GM19395 (cell line): ENCODE results near the gene FAH.

Experiments used
- ATAC-seq: cut with Tn5 transposase; IDR thresholded peaks from one replicate; pipeline ENCODE4 v1.9.1; 2021; ENCODE audit warnings: mild to moderate bottlenecking, moderate library complexity; ENCODE audit not compliant: unreplicated experiment

Gene FAH

GRCh38 chr15:80233581-80233980 is 80.8 kb downstream of the FAH start:
- no peak for ATAC-seq

- no peak for ATAC-seq
Measured at GRCh38 chr15:80234883-80235282, 82.1 kb downstream of the FAH start.
